B cell (primary cell): ENCODE results near the gene TRMT61A.

Experiments
- EZH2 ChIP-seq: IDR thresholded peaks from 2 replicates; pipeline ENCODE4 v1.6.1; 2012; ENCODE audit warnings: borderline replicate concordance, low read depth, mild to moderate bottlenecking, moderate library complexity, low read length; ENCODE audit not compliant: insufficient read depth, poor library complexity, severe bottlenecking
- TF ChIP-seq, protein P1 (sequence below): fragments of 200-600 bp; IDR thresholded peaks from one replicate; pipeline ENCODE4 v1.8.0; 2022; ENCODE audit warnings: antibody characterized with exemption, mild to moderate bottlenecking

DNA sequence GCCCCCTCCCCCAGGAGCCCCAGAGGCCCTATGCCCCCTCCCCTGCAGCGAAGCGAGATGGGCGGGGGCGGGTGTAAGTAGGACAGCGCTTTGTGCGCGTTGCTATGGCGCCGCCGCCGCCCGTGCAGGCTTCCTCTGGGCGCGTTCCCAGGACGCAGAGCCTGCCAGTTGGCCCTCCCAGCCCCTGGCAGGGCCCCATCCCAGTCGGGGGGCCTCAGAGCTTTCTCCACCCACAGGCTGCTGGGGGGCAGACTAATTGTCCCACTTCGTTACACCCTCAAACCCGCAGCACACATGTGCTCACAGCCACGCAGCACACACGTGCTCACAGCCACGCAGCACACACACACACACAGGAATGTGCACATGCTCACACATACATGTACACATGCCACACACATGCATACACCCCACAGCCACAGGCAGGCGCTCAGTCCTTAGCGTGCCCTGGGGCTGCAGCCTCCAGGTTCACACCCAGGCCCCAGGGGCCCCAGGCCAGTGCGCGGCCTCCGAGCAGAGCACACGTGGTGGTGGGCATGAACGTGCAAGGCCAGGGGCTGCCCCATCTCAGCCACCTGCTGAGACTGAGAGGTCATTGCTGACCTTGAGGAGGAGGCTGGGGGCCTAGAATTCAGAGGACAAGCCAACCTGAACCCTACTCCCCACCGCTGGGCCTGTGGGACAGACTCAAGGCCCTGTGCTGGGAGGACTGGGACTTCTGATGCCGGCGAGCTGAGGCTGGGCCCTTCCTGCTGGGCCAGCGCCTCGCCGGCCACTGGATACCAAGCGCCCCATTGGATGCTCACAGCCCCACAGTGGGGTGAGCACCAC lies 15.6 kb downstream of the TRMT61A start:
- no peak for TF ChIP-seq EZH2
- TF ChIP-seq, protein P1, sequence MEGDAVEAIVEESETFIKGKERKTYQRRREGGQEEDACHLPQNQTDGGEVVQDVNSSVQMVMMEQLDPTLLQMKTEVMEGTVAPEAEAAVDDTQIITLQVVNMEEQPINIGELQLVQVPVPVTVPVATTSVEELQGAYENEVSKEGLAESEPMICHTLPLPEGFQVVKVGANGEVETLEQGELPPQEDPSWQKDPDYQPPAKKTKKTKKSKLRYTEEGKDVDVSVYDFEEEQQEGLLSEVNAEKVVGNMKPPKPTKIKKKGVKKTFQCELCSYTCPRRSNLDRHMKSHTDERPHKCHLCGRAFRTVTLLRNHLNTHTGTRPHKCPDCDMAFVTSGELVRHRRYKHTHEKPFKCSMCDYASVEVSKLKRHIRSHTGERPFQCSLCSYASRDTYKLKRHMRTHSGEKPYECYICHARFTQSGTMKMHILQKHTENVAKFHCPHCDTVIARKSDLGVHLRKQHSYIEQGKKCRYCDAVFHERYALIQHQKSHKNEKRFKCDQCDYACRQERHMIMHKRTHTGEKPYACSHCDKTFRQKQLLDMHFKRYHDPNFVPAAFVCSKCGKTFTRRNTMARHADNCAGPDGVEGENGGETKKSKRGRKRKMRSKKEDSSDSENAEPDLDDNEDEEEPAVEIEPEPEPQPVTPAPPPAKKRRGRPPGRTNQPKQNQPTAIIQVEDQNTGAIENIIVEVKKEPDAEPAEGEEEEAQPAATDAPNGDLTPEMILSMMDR = no peak
